Upper lobe of left lung (tissue), 6 donors: ENCODE data around the gene FGF1. TPM values are rescaled to one million over a fixed set of nuclear protein-coding genes. Genes with fewer than 3 reads are reported as not detected.

ENCODE experiments used
- ATAC-seq, 2 donors: fragments of 200-7000 bp; cut with Tn5 transposase; one replicate each; pipeline ENCODE4 v1.9.1; 2022; ENCODE audit warnings: mild to moderate bottlenecking in 2 of 2, moderate library complexity in 2 of 2; ENCODE audit not compliant: low FRiP score in 2 of 2
- DNase-seq, 2 donors: peaks; one replicate each; pipeline ENCODE4 v3.0.0-alpha.2; 2019 to 2020
- H3K27ac ChIP-seq, 4 donors: fragments of 200-600 bp; sonication (generic); one replicate each; pipeline ENCODE4 v1.5.1; 2016 to 2019
- H3K27me3 ChIP-seq, 4 donors: fragments of 200-600 bp; sonication (generic); one replicate each; pipeline ENCODE4 v1.5.1; 2017 to 2019
- H3K36me3 ChIP-seq, 4 donors: fragments of 200-600 bp; sonication (generic); one replicate each; pipeline ENCODE4 v1.5.1; 2016 to 2019
- H3K4me1 ChIP-seq, 4 donors: fragments of 200-600 bp; sonication (generic); one replicate each; pipeline ENCODE4 v1.5.1; 2018 to 2019
- H3K4me3 ChIP-seq, 4 donors: fragments of 200-600 bp; sonication (generic); one replicate each; pipeline ENCODE4 v1.5.1; 2017 to 2019; ENCODE audit warnings: mild to moderate bottlenecking in 2 of 4, moderate library complexity in 1 of 4
- H3K9me3 ChIP-seq, 4 donors: fragments of 200-600 bp; sonication (generic); one replicate each; pipeline ENCODE4 v1.5.1; 2018 to 2019
- EP300 ChIP-seq, 4 donors: sonication (generic); formaldehyde crosslinking; IDR thresholded peaks; one replicate each; pipeline ENCODE4 v1.5.1; 2017; ENCODE audit warnings: antibody characterized with exemption in 4 of 4, control low read depth in 2 of 4
- POLR2A ChIP-seq, 4 donors: fragments of 450-650 bp; IDR thresholded peaks; one replicate each; pipeline ENCODE4 v1.5.1; 2016 to 2017; ENCODE audit warnings: antibody characterized with exemption in 4 of 4, mild to moderate bottlenecking in 2 of 4
- POLR2AphosphoS5 ChIP-seq, 2 donors: sonication (generic); formaldehyde crosslinking; IDR thresholded peaks; one replicate each; pipeline ENCODE4 v1.5.1; 2017; ENCODE audit warnings: antibody characterized with exemption in 2 of 2
- WGBS, 2 donors: methylation state at CpG; one replicate each; pipeline ENCODE4 v1.1.5; 2017 to 2018; 5-methylcytosine and 5-hydroxymethylcytosine counted together
- total RNA-seq, 6 donors: library from RNA; depleted of rRNA in 4 of 6; stranded (reverse); fragments of >200 nt in 4 of 6; gene quantifications; one replicate each; pipeline versions ENCODE4 v1.1.0 to v1.2.1, GENCODE V29; 2016 to 2021
- TF ChIP-seq, protein P1 (sequence below), 6 experiments: fragments of 450-650 bp in 4 of 6; fragments of 200-600 bp in 2 of 6; sonication (generic) in 2 of 6; IDR thresholded peaks; one replicate each; pipeline ENCODE4 v1.5.1; 2016 to 2019; ENCODE audit warnings: antibody characterized with exemption in 6 of 6
- donor health status: DM: no; HTN: no; CAD: no; lungs with moderate emphysema.
- donor health status: DM: no; HTN: yes; CAD: no; lungs with severe emphysema.

FGF1 gene
- total RNA-seq, 6 donors from 2014 or later, result 0.63 to 1.3 (median 0.77) TPM; not detected in 2

DNA sequence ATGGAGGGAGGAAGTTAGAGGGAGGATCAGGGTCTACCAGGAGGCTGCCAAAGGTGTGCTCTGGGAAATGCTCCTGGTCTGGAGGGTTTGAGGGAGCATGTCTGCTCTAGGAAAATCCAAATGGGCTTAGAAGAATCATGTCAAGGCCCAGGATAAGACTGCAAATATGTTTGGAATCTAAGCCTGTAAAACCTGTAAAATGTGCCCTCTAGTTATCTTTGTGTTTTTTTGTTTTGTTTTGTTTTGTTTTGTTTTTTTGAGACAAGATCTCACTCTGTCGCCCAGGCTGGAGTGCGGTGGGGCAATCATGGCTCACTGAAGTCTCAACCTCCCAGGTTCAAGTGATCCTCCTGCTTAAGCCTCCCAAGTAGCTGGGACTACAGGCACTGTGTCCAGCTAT, 135.4 kb downstream of the FGF1 start:
- H3K4me3 ChIP-seq, result no peak overlapping the region
- WGBS, 2 donors, result 88 to 96% methylated on average over 2 of the region's 2 CpGs
- ATAC-seq, result no peak

DNA sequence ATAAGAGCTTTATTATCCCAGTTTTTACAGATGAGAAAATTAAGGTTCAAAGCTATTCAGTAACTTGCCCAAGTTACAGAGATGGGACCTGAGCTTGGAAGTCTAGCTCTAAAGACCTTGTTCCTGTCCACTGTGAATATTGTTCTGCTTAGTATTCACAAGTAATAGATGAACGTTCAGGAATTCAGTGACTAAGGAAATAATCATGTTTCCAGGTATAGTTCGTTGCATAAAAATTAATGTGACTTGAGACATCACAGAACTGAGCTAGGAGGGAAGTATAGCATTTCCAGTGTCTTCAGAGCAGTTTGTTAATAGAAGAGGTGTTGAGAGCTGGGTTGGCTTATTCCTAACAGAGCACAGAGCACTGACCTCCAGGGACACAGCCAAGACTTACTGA, 136.1 kb downstream of the FGF1 start:
- Histone ChIP-seq H3K4me1 (peaks cover 6 to 22% (median 18%) of the 10 kb centered on the region in 4 donors), H3K27me3 (no peaks in the 10 kb centered on the region), H3K4me3 (no peak overlapping the region), H3K27ac (no peak overlapping the region), H3K36me3 (no peaks in the 10 kb centered on the region), H3K9me3 (no peaks in the 10 kb centered on the region)
- DNase-seq, result no peak
- no peak for ATAC-seq
- no peak for TF ChIP-seq EP300 (IDR thresholded peaks at IDR 0.05)
- no peak for TF ChIP-seq POLR2AphosphoS5 (IDR thresholded peaks at IDR 0.05)
- TF ChIP-seq, protein P1, sequence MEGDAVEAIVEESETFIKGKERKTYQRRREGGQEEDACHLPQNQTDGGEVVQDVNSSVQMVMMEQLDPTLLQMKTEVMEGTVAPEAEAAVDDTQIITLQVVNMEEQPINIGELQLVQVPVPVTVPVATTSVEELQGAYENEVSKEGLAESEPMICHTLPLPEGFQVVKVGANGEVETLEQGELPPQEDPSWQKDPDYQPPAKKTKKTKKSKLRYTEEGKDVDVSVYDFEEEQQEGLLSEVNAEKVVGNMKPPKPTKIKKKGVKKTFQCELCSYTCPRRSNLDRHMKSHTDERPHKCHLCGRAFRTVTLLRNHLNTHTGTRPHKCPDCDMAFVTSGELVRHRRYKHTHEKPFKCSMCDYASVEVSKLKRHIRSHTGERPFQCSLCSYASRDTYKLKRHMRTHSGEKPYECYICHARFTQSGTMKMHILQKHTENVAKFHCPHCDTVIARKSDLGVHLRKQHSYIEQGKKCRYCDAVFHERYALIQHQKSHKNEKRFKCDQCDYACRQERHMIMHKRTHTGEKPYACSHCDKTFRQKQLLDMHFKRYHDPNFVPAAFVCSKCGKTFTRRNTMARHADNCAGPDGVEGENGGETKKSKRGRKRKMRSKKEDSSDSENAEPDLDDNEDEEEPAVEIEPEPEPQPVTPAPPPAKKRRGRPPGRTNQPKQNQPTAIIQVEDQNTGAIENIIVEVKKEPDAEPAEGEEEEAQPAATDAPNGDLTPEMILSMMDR (IDR thresholded peaks at IDR 0.05), result no peak
- no peak for TF ChIP-seq POLR2A (IDR thresholded peaks at IDR 0.05)
- WGBS, 2 donors, result 65 to 73% methylated on average over 2 of the region's 2 CpGs

More for the DNA sequence above, 135.4 kb downstream of the FGF1 start:
- Histone ChIP-seq H3K27me3 (no peaks in the 10 kb centered on the region), H3K4me1 (peaks cover 6 to 22% (median 13%) of the 10 kb centered on the region in 4 donors), H3K36me3 (no peaks in the 10 kb centered on the region), H3K9me3 (no peaks in the 10 kb centered on the region), H3K27ac (no peak overlapping the region)
- DNase-seq, result no peak
- no peak for TF ChIP-seq POLR2A (IDR thresholded peaks at IDR 0.05)
- TF ChIP-seq, protein P1 (IDR thresholded peaks at IDR 0.05), result no peak
- TF ChIP-seq POLR2AphosphoS5 (IDR thresholded peaks at IDR 0.05), result no peak

DNA sequence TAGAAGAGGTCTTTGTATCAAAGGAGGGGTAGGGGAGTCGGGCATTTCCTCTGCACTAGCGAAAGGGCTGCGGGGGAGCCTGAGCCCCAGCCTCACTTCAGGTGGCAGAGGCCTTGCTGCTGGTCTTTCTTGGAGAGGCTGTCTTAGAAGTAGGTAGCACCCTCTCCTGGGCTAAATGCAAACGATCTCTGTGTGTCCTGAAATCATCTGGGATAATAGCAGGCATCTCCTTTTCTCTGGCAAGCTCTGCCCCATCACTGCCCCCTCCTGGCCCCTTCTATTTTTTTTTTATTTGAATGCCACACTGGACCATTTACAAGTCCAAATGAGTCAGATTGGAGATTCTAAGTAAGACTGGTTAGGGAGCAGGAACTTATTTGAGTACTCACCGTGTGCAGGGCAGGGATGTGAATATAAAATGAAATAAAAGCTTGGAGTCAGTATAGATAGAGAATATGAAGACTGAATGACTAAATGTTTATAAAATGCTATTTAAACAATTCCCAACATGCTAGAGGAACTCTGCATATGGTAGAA, 137.1 kb downstream of the FGF1 start:
- Histone ChIP-seq H3K4me3 (no peak overlapping the region), H3K4me1 (peaks cover 6 to 22% (median 21%) of the 10 kb centered on the region in 4 donors), H3K36me3 (no peaks in the 10 kb centered on the region), H3K27me3 (no peaks in the 10 kb centered on the region), H3K9me3 (no peaks in the 10 kb centered on the region), H3K27ac (no peak overlapping the region)
- 22 to 28% methylated on average over 5 of the region's 5 CpGs for WGBS, 2 donors
- TF ChIP-seq EP300 (IDR thresholded peaks at IDR 0.05) (no peak), POLR2AphosphoS5 (IDR thresholded peaks at IDR 0.05) (peak in 1 of 2 donors; percentile 12), POLR2A (IDR thresholded peaks at IDR 0.05) (no peak)
- TF ChIP-seq, protein P1 (IDR thresholded peaks at IDR 0.05), result peak; percentile 58 to 85 (median 74)
- ATAC-seq, result peak; percentile 78 to 90
- DNase-seq, result peak in 1 of 2 donors; percentile 73

DNA sequence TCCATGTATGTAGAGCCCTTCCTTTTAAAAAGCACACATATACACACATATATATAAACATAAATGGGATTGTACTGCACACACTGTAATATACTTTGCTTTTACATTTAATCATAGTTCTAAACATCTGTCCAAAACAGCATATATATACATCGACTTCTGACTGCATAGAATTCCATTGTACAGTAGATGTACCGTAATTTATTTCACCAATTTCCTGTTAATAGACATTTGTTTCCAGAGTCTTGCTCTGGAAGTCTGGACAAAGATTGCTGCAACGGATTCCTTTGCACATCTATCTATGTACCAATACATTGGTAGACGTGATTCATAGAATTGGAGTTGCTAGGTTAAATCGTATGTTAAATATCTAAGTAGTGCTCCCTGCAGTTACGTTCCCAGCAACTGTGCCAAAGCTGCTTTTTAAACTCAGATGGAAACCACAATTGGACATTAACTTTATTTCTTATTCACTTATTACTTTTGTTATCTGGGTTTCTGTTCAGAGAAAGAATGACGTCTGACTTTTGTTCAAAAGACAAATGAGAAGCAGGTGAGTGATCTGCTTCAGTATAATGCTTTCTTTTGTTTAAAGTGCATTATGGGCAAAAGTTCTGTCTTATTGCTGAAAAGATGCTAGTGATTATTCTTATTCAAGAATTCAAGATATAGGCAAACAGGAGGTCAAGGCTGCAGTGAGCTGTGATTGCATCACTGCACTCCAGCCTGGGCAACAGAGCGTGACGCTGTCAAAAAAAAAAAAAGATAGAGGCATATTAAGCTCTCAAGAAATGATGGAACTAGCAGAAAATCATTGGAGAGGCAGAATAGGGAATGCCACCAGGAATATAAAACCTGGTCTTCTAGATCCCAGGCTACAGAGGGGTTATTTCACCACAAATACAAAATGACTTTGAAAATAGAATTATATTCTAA, 138.2 kb downstream of the FGF1 start:
- no peak for ATAC-seq
- WGBS, 2 donors, result 82 to 86% methylated on average over 9 of the region's 9 CpGs

More for the DNA sequence above, 138.2 kb downstream of the FGF1 start:
- Histone ChIP-seq H3K9me3 (no peaks in the 10 kb centered on the region), H3K4me3 (no peak overlapping the region), H3K27me3 (no peaks in the 10 kb centered on the region), H3K4me1 (peaks cover 8 to 26% (median 25%) of the 10 kb centered on the region in 4 donors), H3K27ac (no peak overlapping the region), H3K36me3 (no peaks in the 10 kb centered on the region)
- DNase-seq, result no peak
- TF ChIP-seq POLR2AphosphoS5 (IDR thresholded peaks at IDR 0.05), result no peak
- no peak for TF ChIP-seq POLR2A (IDR thresholded peaks at IDR 0.05)
- TF ChIP-seq, protein P1 (IDR thresholded peaks at IDR 0.05), result no peak
- no peak for TF ChIP-seq EP300 (IDR thresholded peaks at IDR 0.05)
